Uterus (tissue), 4 donors: Measurements from ENCODE around the gene EXOSC5. TPM values are rescaled to one million over a fixed set of nuclear protein-coding genes. Genes with fewer than 3 reads are reported as not detected.

Experiments
- DNase-seq, 2 donors: peaks; one replicate each; pipeline ENCODE4 v3.0.0-alpha.2; 2019 to 2020
- H3K27ac ChIP-seq, 2 donors: fragments of 200-600 bp; sonication (generic); 1 replicate in 1 of 2; 2 replicates in 1 of 2; pipeline ENCODE4 v1.5.1; 2016 to 2018
- H3K27me3 ChIP-seq, 2 donors: fragments of 200-600 bp; sonication (generic); one replicate each; pipeline ENCODE4 v1.5.1; 2018 to 2019; ENCODE audit warnings: control low read depth in 1 of 2
- H3K36me3 ChIP-seq, 2 donors: fragments of 200-600 bp; sonication (generic); one replicate each; pipeline ENCODE4 v1.5.1; 2019; ENCODE audit warnings: control low read depth in 1 of 2
- H3K4me1 ChIP-seq, 2 donors: fragments of 200-600 bp; sonication (generic); one replicate each; pipeline ENCODE4 v1.5.1; 2018 to 2019; ENCODE audit warnings: control low read depth in 1 of 2
- H3K4me3 ChIP-seq, 2 donors: fragments of 200-600 bp; sonication (generic); 1 replicate in 1 of 2; 2 replicates in 1 of 2; pipeline ENCODE4 v1.5.1; 2018 to 2019; ENCODE audit warnings: mild to moderate bottlenecking in 1 of 2
- H3K9me3 ChIP-seq, 2 donors: fragments of 200-600 bp; sonication (generic); one replicate each; pipeline ENCODE4 v1.5.1; 2019; ENCODE audit warnings: control low read depth in 1 of 2
- POLR2A ChIP-seq, 2 donors: fragments of 450-650 bp; IDR thresholded peaks; one replicate each; pipeline ENCODE4 v1.6.1; 2016; ENCODE audit warnings: antibody characterized with exemption in 2 of 2, mild to moderate bottlenecking in 1 of 2, moderate library complexity in 1 of 2
- intact Hi-C: fragments of 100-400 bp; cut with DNase I; formaldehyde crosslinking; loops from one replicate; pipeline ENCODE4 v1.15.1; 2023; ENCODE audit warnings: low total_unique reads
- total RNA-seq, 4 donors: library from RNA; depleted of rRNA in 3 of 4; stranded (reverse); fragments of >200 nt in 3 of 4; gene quantifications; one replicate each; pipeline versions ENCODE4 v1.1.0 to v1.2.4, GENCODE V29; 2014 to 2023
- TF ChIP-seq, protein P1 (sequence below), 4 experiments: fragments of 200-600 bp in 2 of 4; fragments of 450-650 bp in 2 of 4; sonication (generic) in 2 of 4; IDR thresholded peaks; one replicate each; pipeline ENCODE4 v1.5.1; 2016 to 2019; ENCODE audit warnings: antibody characterized with exemption in 4 of 4, mild to moderate bottlenecking in 2 of 4, moderate library complexity in 1 of 4
- donor health status: DM: yes; HTN: yes; CAD: no.

The EXOSC5 gene
- total RNA-seq, 4 donors from 2014 or later = 1.5 to 11.4 (median 4.5) TPM

DNA sequence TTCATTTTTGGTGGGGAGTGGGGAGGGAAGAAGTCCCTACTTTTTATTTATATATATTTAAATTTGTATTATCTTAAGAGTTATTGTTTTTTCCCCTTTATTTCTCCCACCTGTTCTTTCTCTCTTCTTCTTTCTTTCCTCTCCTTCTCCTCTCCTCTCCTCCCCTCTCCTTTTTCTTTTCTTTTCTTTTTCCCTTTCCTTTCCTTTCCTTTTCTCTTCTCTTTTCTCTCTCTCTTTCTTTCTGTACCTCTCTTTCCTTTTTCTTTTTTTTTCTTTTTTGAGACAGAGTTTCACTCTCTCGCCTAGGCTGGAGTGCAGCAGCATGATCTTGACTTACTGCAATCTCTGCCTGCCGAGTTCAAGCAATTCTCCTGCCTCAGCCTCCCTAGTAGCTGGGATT, 2.4 kb upstream of the EXOSC5 start:
- H3K36me3 ChIP-seq = no peaks in the 10 kb centered on the region
- DNase-seq = no peak
- TF ChIP-seq, protein P1, sequence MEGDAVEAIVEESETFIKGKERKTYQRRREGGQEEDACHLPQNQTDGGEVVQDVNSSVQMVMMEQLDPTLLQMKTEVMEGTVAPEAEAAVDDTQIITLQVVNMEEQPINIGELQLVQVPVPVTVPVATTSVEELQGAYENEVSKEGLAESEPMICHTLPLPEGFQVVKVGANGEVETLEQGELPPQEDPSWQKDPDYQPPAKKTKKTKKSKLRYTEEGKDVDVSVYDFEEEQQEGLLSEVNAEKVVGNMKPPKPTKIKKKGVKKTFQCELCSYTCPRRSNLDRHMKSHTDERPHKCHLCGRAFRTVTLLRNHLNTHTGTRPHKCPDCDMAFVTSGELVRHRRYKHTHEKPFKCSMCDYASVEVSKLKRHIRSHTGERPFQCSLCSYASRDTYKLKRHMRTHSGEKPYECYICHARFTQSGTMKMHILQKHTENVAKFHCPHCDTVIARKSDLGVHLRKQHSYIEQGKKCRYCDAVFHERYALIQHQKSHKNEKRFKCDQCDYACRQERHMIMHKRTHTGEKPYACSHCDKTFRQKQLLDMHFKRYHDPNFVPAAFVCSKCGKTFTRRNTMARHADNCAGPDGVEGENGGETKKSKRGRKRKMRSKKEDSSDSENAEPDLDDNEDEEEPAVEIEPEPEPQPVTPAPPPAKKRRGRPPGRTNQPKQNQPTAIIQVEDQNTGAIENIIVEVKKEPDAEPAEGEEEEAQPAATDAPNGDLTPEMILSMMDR (IDR thresholded peaks at IDR 0.05) = no peak
- TF ChIP-seq POLR2A (IDR thresholded peaks at IDR 0.05) = no peak
- no peak overlapping the region for H3K27ac ChIP-seq
- H3K9me3 ChIP-seq = no peaks in the 10 kb centered on the region
- H3K27me3 ChIP-seq = no peaks in the 10 kb centered on the region
- H3K4me1 ChIP-seq = peaks cover 0 to 6% of the 10 kb centered on the region in 2 donors
- intact Hi-C loops = no loop called here
- H3K4me3 ChIP-seq = no peak overlapping the region

DNA sequence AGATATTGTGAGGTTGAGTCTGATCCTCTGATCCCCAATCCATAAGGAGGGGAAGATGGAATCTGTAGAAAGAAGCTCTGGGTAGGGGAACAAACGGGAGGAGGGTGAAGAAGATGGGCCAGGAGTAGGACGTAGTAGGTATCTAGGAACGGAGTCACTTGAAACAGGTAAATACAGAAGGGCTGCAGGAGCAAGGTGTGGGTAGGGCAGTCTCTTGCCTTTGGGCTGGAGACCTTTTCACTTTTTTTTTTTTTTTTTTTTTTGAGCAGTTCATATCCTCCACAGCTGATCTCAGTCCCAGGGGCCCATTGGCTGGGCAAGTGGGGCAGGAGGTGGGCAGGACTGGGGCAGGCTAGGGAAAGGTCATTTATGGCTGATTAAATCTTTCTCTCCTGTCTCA, 1.9 kb upstream of the EXOSC5 start:
- H3K9me3 ChIP-seq = no peaks in the 10 kb centered on the region
- no peak for TF ChIP-seq POLR2A (IDR thresholded peaks at IDR 0.05)
- TF ChIP-seq, protein P1 (IDR thresholded peaks at IDR 0.05) = no peak
- no peak overlapping the region for H3K4me3 ChIP-seq
- intact Hi-C loops = no loop called here
- no peak for DNase-seq
- no peaks in the 10 kb centered on the region for H3K27me3 ChIP-seq
- peaks cover 0 to 6% of the 10 kb centered on the region in 2 donors for H3K4me1 ChIP-seq
- H3K27ac ChIP-seq = no peak overlapping the region
- H3K36me3 ChIP-seq = no peaks in the 10 kb centered on the region

DNA sequence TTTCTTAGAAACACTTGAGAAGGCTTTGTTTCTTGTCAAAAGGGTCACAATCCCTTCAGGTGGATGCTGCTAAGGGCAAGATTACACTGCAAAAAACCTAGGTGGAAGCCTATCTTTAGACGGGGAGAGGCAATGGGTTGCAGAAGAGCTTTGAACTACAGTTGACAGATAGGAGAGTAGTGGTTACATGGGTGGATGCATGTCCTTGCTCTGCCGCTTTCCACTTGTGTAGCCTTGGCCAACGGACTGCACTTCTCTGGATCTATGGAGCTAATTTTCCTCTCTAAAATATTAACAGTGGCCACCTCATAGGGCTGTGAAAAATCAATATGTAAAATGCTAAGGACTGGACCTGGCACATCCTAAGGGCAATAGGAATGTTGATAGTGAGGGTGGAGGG, 1.4 kb upstream of the EXOSC5 start:
- Histone ChIP-seq H3K4me1 (peaks cover 0 to 6% of the 10 kb centered on the region in 2 donors), H3K36me3 (no peaks in the 10 kb centered on the region), H3K27ac (peak overlapping the region in 1 of 2 donors; percentile 12), H3K4me3 (peak overlapping the region; percentile 89 to 98), H3K9me3 (no peaks in the 10 kb centered on the region), H3K27me3 (no peaks in the 10 kb centered on the region)
- TF ChIP-seq, protein P1 (IDR thresholded peaks at IDR 0.05) = no peak
- TF ChIP-seq POLR2A (IDR thresholded peaks at IDR 0.05) = no peak
- DNase-seq = no peak
- intact Hi-C loops = no loop called here

DNA sequence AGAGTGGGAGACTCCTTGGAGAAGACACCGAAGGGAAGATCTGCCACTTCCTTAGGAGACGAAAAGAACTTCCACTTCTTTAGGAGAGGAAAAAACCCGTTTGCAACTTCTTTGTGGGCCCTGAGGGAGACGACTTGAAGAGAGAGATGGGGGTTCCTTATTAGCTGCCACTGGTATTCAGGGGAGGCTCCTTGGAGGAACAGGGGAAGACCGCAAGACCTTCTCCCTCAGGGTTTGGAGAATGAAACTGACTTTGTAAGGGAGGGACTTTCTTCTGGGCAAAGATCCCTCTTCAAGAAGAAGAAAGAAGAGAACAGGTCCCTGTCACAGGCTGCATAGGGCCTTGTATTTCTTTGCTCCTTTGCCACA, 875 bp upstream of the EXOSC5 start:
- no peak for TF ChIP-seq POLR2A (IDR thresholded peaks at IDR 0.05)
- TF ChIP-seq, protein P1 (IDR thresholded peaks at IDR 0.05) = no peak

DNA sequence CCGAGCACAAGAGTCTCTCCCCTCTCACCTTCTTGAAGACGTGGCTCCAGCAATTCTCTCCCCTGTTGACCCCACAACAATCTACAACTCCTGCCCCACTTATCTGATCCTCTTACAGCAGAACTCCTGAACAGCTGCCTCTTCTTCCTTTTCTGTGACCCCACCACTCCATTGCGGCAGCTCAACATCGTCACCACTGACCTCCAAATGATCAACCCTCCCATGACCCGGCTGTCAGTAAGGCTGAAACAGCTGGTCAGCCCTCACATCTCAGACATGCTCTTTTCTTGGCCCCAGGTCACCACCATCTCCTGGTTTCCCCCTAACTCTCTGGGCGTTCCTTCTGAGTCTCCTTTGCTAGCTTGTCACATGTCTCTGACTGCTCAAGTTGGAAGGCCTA, 1.8 kb downstream of the EXOSC5 start:
- Histone ChIP-seq H3K27me3 (no peaks in the 10 kb centered on the region), H3K27ac (no peak overlapping the region), H3K4me3 (no peak overlapping the region), H3K4me1 (peaks cover 0 to 6% of the 10 kb centered on the region in 2 donors), H3K36me3 (no peaks in the 10 kb centered on the region), H3K9me3 (no peaks in the 10 kb centered on the region)
- DNase-seq = no peak
- TF ChIP-seq, protein P1 (IDR thresholded peaks at IDR 0.05) = no peak
- no peak for TF ChIP-seq POLR2A (IDR thresholded peaks at IDR 0.05)
- intact Hi-C loops = no loop called here

More for the DNA sequence above, 875 bp upstream of the EXOSC5 start:
- intact Hi-C loops = no loop called here
- Histone ChIP-seq H3K4me1 (peaks cover 0 to 6% of the 10 kb centered on the region in 2 donors), H3K27me3 (no peaks in the 10 kb centered on the region), H3K4me3 (peak overlapping the region; percentile 89 to 98), H3K9me3 (no peaks in the 10 kb centered on the region), H3K36me3 (no peaks in the 10 kb centered on the region), H3K27ac (peak overlapping the region; percentile 86 to 96)
- DNase-seq = no peak
